ENCODE measurements around the gene SAE1.

DNA sequence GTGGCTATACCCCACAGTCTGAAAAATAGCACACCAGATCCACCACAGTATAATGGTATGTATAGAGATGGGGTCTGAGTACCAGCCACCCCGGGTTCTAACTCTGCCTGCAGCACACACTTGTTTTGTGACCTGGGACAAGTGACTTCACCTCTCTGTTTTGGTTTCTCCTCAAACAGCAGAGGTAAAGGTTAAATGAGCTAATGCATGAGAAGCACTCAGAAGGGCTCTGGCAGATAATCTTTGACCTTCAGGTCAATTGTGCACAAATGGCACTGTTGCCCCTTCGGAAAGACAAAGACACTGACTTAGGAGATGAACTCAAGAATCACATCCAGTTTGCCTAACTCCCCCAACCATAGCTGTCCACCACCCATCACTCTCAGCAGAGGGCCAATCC, 24.8 kb upstream of the SAE1 start:
- TF ChIP-seq CTCF (IDR thresholded peaks at IDR 0.05) (no peak), POLR2AphosphoS5 (IDR thresholded peaks at IDR 0.05) (no peak)
